GM23338 (cell line): ENCODE data around the gene TAPBP.

Source experiments
- CREB1 ChIP-seq: fragments of 250-450 bp; sonication (Bioruptor Pico); IDR thresholded peaks from 2 replicates; pipeline ENCODE4 v1.5.0; 2020; ENCODE audit warnings: low read depth, mild to moderate bottlenecking, moderate library complexity
- CTCF ChIP-seq, 2 experiments: fragments of 200-600 bp in 1 of 2; sonication (generic) in 1 of 2; conservative IDR thresholded peaks; 2 replicates each; pipeline versions ENCODE4 v1.5.1 to v1.6.1; 2016 to 2017; ENCODE audit warnings: antibody characterized with exemption in 2 of 2, low read depth in 2 of 2, mild to moderate bottlenecking in 2 of 2, moderate library complexity in 1 of 2
- EZH2 ChIP-seq: fragments of 200-600 bp; sonication (generic); IDR thresholded peaks from one replicate; pipeline ENCODE4 v1.8.0; 2017; ENCODE audit warnings: antibody characterized with exemption, mild to moderate bottlenecking, low read depth; ENCODE audit not compliant: unreplicated experiment
- EZH2phosphoT487 ChIP-seq: fragments of 200-600 bp; sonication (generic); IDR thresholded peaks from one replicate; pipeline ENCODE4 v1.8.1; 2018; ENCODE audit warnings: antibody characterized with exemption; ENCODE audit not compliant: unreplicated experiment
- JUNB ChIP-seq: IDR thresholded peaks from one replicate; pipeline ENCODE4 v1.6.1; 2016; ENCODE audit warnings: antibody characterized with exemption; ENCODE audit not compliant: unreplicated experiment
- NANOG ChIP-seq: IDR thresholded peaks from 2 replicates; pipeline ENCODE4 v1.6.1; 2016; ENCODE audit warnings: antibody characterized with exemption, borderline replicate concordance
- POLR2AphosphoS5 ChIP-seq: IDR thresholded peaks from 2 replicates; pipeline ENCODE4 v1.6.1; 2016; ENCODE audit warnings: antibody characterized with exemption, low read depth
- REST ChIP-seq: IDR thresholded peaks from one replicate; pipeline ENCODE4 v1.6.1; 2018; ENCODE audit warnings: antibody characterized with exemption; ENCODE audit not compliant: unreplicated experiment
- STAT1 ChIP-seq: IDR thresholded peaks from one replicate; pipeline ENCODE4 v1.6.1; 2016; ENCODE audit warnings: antibody characterized with exemption; ENCODE audit not compliant: unreplicated experiment
- TF ChIP-seq, protein P1 (sequence below): IDR thresholded peaks from 2 replicates; pipeline ENCODE4 v1.6.1; 2016; ENCODE audit warnings: antibody characterized with exemption
- TF ChIP-seq, protein P2 (sequence below): fragments of 250-450 bp; sonication (Bioruptor Pico); IDR thresholded peaks from 2 replicates; pipeline ENCODE4 v1.5.0; 2020; ENCODE audit warnings: mild to moderate bottlenecking, moderate library complexity

- TF ChIP-seq POLR2AphosphoS5 (peak; percentile 28), CTCF (conservative IDR thresholded peaks at IDR 0.05; ENCODE audit: low read depth in 2 of 2) (0 out of 4 replicates have a peak, but pooled peaks of 1 of the 2 experiments have one; percentile 14), REST (no peak), EZH2 (no peak), EZH2phosphoT487 (no peak), CREB1 (CRISPR knock-in tag) (no peak), STAT1 (no peak), JUNB (no peak), NANOG (no peak)
- TF ChIP-seq, protein P1, sequence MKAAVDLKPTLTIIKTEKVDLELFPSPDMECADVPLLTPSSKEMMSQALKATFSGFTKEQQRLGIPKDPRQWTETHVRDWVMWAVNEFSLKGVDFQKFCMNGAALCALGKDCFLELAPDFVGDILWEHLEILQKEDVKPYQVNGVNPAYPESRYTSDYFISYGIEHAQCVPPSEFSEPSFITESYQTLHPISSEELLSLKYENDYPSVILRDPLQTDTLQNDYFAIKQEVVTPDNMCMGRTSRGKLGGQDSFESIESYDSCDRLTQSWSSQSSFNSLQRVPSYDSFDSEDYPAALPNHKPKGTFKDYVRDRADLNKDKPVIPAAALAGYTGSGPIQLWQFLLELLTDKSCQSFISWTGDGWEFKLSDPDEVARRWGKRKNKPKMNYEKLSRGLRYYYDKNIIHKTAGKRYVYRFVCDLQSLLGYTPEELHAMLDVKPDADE, result no peak
- TF ChIP-seq, protein P2, sequence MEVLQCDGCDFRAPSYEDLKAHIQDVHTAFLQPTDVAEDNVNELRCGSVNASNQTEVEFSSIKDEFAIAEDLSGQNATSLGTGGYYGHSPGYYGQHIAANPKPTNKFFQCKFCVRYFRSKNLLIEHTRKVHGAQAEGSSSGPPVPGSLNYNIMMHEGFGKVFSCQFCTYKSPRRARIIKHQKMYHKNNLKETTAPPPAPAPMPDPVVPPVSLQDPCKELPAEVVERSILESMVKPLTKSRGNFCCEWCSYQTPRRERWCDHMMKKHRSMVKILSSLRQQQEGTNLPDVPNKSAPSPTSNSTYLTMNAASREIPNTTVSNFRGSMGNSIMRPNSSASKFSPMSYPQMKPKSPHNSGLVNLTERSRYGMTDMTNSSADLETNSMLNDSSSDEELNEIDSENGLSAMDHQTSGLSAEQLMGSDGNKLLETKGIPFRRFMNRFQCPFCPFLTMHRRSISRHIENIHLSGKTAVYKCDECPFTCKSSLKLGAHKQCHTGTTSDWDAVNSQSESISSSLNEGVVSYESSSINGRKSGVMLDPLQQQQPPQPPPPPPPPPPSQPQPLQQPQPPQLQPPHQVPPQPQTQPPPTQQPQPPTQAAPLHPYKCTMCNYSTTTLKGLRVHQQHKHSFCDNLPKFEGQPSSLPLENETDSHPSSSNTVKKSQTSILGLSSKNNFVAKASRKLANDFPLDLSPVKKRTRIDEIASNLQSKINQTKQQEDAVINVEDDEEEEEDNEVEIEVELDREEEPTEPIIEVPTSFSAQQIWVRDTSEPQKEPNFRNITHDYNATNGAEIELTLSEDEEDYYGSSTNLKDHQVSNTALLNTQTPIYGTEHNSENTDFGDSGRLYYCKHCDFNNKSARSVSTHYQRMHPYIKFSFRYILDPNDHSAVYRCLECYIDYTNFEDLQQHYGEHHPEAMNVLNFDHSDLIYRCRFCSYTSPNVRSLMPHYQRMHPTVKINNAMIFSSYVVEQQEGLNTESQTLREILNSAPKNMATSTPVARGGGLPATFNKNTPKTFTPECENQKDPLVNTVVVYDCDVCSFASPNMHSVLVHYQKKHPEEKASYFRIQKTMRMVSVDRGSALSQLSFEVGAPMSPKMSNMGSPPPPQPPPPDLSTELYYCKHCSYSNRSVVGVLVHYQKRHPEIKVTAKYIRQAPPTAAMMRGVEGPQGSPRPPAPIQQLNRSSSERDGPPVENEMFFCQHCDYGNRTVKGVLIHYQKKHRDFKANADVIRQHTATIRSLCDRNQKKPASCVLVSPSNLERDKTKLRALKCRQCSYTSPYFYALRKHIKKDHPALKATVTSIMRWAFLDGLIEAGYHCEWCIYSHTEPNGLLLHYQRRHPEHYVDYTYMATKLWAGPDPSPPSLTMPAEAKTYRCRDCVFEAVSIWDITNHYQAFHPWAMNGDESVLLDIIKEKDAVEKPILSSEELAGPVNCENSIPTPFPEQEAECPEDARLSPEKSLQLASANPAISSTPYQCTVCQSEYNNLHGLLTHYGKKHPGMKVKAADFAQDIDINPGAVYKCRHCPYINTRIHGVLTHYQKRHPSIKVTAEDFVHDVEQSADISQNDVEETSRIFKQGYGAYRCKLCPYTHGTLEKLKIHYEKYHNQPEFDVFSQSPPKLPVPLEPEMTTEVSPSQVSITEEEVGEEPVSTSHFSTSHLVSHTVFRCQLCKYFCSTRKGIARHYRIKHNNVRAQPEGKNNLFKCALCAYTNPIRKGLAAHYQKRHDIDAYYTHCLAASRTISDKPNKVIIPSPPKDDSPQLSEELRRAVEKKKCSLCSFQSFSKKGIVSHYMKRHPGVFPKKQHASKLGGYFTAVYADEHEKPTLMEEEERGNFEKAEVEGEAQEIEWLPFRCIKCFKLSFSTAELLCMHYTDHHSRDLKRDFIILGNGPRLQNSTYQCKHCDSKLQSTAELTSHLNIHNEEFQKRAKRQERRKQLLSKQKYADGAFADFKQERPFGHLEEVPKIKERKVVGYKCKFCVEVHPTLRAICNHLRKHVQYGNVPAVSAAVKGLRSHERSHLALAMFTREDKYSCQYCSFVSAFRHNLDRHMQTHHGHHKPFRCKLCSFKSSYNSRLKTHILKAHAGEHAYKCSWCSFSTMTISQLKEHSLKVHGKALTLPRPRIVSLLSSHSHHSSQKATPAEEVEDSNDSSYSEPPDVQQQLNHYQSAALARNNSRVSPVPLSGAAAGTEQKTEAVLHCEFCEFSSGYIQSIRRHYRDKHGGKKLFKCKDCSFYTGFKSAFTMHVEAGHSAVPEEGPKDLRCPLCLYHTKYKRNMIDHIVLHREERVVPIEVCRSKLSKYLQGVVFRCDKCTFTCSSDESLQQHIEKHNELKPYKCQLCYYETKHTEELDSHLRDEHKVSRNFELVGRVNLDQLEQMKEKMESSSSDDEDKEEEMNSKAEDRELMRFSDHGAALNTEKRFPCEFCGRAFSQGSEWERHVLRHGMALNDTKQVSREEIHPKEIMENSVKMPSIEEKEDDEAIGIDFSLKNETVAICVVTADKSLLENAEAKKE (CRISPR knock-in tag), result no peak
Observed at GRCh38 chr6:33312361-33313104, 1.3 kb downstream of the TAPBP start.
